Liver (tissue), 9 donors: ENCODE data around the gene ACSS1. TPM values are rescaled to one million over a fixed set of nuclear protein-coding genes. Genes with fewer than 3 reads are reported as not detected.

Experiments
- DNase-seq: peaks from one replicate; pipeline ENCODE4 v3.0.0-alpha.2; 2017; ENCODE audit warnings: low spot score
- H3K27ac ChIP-seq, 2 donors: one replicate each; pipeline ENCODE4 v1.7.0; 2013; ENCODE audit warnings: inconsistent platforms in 2 of 2, low read length in 2 of 2, control low read depth in 1 of 2, low read depth in 1 of 2, mild to moderate bottlenecking in 1 of 2
- H3K27me3 ChIP-seq, 4 donors: one replicate each; pipeline versions ENCODE4 v1.6.1 to v1.7.0; 2013; ENCODE audit warnings: low read length in 3 of 4, inconsistent platforms in 1 of 4, mild to moderate bottlenecking in 1 of 4, moderate library complexity in 1 of 4; ENCODE audit not compliant: control insufficient read depth in 4 of 4, insufficient read depth in 4 of 4
- H3K36me3 ChIP-seq, 4 donors: one replicate each; pipeline versions ENCODE4 v1.6.1 to v1.7.0; 2013; ENCODE audit warnings: low read length in 3 of 4, mild to moderate bottlenecking in 3 of 4, low read depth in 1 of 4, moderate library complexity in 1 of 4; ENCODE audit not compliant: control insufficient read depth in 4 of 4, insufficient read depth in 3 of 4
- H3K4me1 ChIP-seq, 4 donors: one replicate each; pipeline versions ENCODE4 v1.6.1 to v1.7.0; 2013; ENCODE audit warnings: low read length in 3 of 4, mild to moderate bottlenecking in 3 of 4, moderate library complexity in 1 of 4; ENCODE audit not compliant: control insufficient read depth in 4 of 4, insufficient read depth in 4 of 4
- H3K4me3 ChIP-seq, 3 donors: one replicate each; pipeline versions ENCODE4 v1.6.1 to v1.7.0; 2013; ENCODE audit warnings: low read length in 3 of 3, control low read depth in 1 of 3, low read depth in 1 of 3, mild to moderate bottlenecking in 1 of 3
- H3K9ac ChIP-seq, 2 donors: one replicate each; pipeline ENCODE4 v1.7.0; 2013; ENCODE audit warnings: low read length in 2 of 2, mild to moderate bottlenecking in 2 of 2, moderate library complexity in 2 of 2, control low read depth in 1 of 2, low read depth in 1 of 2
- H3K9me3 ChIP-seq, 4 donors: one replicate each; pipeline versions ENCODE4 v1.6.1 to v1.7.0; 2013; ENCODE audit warnings: low read length in 3 of 4; ENCODE audit not compliant: control insufficient read depth in 4 of 4
- FOXA2 ChIP-seq: IDR thresholded peaks from 2 replicates; pipeline ENCODE4 v1.6.1; 2016; ENCODE audit warnings: antibody characterized with exemption
- GABPA ChIP-seq, 2 donors: IDR thresholded peaks in 1 of 2; conservative IDR thresholded peaks in 1 of 2; 2 replicates each; pipeline ENCODE4 v1.6.1; 2016; ENCODE audit warnings: antibody characterized with exemption in 2 of 2, mild to moderate bottlenecking in 1 of 2, moderate library complexity in 1 of 2
- HNF4A ChIP-seq, 2 donors: conservative IDR thresholded peaks; 2 replicates each; pipeline ENCODE4 v1.6.1; 2016; ENCODE audit warnings: antibody characterized with exemption in 2 of 2, mild to moderate bottlenecking in 2 of 2
- HNF4G ChIP-seq: IDR thresholded peaks from 2 replicates; pipeline ENCODE4 v1.6.1; 2016; ENCODE audit warnings: antibody characterized with exemption
- JUND ChIP-seq, 2 donors: IDR thresholded peaks; 2 replicates each; pipeline ENCODE4 v1.6.1; 2016; ENCODE audit warnings: antibody characterized with exemption in 2 of 2
- RXRA ChIP-seq, 2 donors: IDR thresholded peaks; 2 replicates each; pipeline ENCODE4 v1.6.1; 2017 to 2018; ENCODE audit warnings: antibody characterized with exemption in 2 of 2, mild to moderate bottlenecking in 1 of 2
- SP1 ChIP-seq: IDR thresholded peaks from 2 replicates; pipeline ENCODE4 v1.6.1; 2018; ENCODE audit warnings: antibody characterized with exemption, mild to moderate bottlenecking
- TAF1 ChIP-seq: conservative IDR thresholded peaks from 2 replicates; pipeline ENCODE4 v1.6.1; 2016; ENCODE audit warnings: antibody characterized with exemption, mild to moderate bottlenecking
- YY1 ChIP-seq: IDR thresholded peaks from 2 replicates; pipeline ENCODE4 v1.6.1; 2016; ENCODE audit warnings: antibody characterized with exemption, mild to moderate bottlenecking
- WGBS: extraction: QIAGEN DNeasy Blood & Tissue Kit; methylation state at CpG from one replicate; pipeline ENCODE4 v1.1.7; 2013; 5-methylcytosine and 5-hydroxymethylcytosine counted together
- polyA plus RNA-seq, 2 donors: library from polyadenylated mRNA; stranded (reverse) in 1 of 2; unstranded in 1 of 2; fragments of 200-250 nt in 1 of 2; fragments of >200 nt in 1 of 2; fragmentation: Nextera tagmentation in 1 of 2; extraction: Ambion mirVana in 1 of 2; gene quantifications; one replicate each; pipeline versions ENCODE4 v1.2.1 to v1.2.3, GENCODE V29; 2013 to 2015
- total RNA-seq, 2 donors: library from RNA; depleted of rRNA; stranded (reverse); fragments of >200 nt; gene quantifications; one replicate each; pipeline ENCODE4 v1.2.3, GENCODE V29; 2014
- TF ChIP-seq, protein P1 (sequence below): IDR thresholded peaks from 2 replicates; pipeline ENCODE4 v1.6.1; 2016; ENCODE audit warnings: antibody characterized with exemption
- TF ChIP-seq, protein P2 (sequence below): IDR thresholded peaks from 2 replicates; pipeline ENCODE4 v1.6.1; 2016; ENCODE audit warnings: antibody characterized with exemption
- TF ChIP-seq, protein P3 (sequence below): fragments of 150-350 bp; IDR thresholded peaks from 2 replicates; pipeline ENCODE4 v1.5.1; 2017; ENCODE audit warnings: improper control_type of control experiment, low read depth, low read length; ENCODE audit not compliant: missing input control
- donor health status: healthy.
- donor health status: healthy.
- donor health status: healthy.
- donor health status: healthy.
- donor health status: healthy.

ACSS1 gene
- total and polyA plus RNA-seq, 4 donors = 5.3 to 87.5 (median 22.1) TPM

DNA sequence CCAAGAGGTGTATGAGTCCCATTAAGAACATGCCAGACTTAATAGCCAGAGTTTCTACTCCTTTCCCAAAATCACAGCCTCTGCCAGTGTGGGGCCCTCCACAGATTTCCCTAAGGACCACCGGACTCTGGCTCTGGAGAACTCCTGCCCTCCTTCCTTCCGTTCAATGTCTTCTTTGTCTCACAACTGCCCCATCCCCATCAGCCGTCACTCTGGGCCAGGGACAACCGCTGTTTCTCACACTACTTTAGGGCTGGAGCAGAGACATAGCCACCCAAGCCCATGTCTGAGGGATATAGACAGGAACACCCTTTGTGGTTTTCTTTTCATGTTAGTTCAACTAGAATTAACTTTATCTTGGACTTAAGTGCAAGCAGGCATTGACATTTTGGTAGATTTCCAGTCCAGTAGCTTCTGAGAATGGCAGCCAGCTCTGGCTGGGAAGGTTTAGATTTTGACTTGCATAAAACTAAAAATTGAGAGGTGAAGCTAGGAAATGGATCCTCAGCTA is 6.7 kb upstream of the ACSS1 start:
- Histone ChIP-seq H3K4me1 (peaks cover 0 to 22% (median 17%) of the 10 kb centered on the region in 4 donors), H3K4me3 (no peak overlapping the region), H3K27me3 (no peaks in the 10 kb centered on the region), H3K9ac (no peak overlapping the region), H3K9me3 (peaks cover 0 to 2% (median 0%) of the 10 kb centered on the region in 4 donors), H3K36me3 (no peaks in the 10 kb centered on the region), H3K27ac (no peak overlapping the region)
- no peak for DNase-seq
- TF ChIP-seq GABPA (IDR thresholded peaks at IDR 0.05 in 1 of 2, conservative IDR thresholded peaks at IDR 0.05 in 1 of 2) = no peak
- no peak for TF ChIP-seq HNF4G
- TF ChIP-seq, protein P1, sequence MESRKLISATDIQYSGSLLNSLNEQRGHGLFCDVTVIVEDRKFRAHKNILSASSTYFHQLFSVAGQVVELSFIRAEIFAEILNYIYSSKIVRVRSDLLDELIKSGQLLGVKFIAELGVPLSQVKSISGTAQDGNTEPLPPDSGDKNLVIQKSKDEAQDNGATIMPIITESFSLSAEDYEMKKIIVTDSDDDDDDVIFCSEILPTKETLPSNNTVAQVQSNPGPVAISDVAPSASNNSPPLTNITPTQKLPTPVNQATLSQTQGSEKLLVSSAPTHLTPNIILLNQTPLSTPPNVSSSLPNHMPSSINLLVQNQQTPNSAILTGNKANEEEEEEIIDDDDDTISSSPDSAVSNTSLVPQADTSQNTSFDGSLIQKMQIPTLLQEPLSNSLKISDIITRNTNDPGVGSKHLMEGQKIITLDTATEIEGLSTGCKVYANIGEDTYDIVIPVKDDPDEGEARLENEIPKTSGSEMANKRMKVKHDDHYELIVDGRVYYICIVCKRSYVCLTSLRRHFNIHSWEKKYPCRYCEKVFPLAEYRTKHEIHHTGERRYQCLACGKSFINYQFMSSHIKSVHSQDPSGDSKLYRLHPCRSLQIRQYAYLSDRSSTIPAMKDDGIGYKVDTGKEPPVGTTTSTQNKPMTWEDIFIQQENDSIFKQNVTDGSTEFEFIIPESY = no peak
- TF ChIP-seq, protein P2, sequence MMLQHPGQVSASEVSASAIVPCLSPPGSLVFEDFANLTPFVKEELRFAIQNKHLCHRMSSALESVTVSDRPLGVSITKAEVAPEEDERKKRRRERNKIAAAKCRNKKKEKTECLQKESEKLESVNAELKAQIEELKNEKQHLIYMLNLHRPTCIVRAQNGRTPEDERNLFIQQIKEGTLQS = no peak
- no peak for TF ChIP-seq RXRA (IDR thresholded peaks at IDR 0.05)
- TF ChIP-seq SP1 = no peak
- no peak for TF ChIP-seq FOXA2
- no peak for TF ChIP-seq YY1
- TF ChIP-seq TAF1 = no peak
- TF ChIP-seq, protein P3, sequence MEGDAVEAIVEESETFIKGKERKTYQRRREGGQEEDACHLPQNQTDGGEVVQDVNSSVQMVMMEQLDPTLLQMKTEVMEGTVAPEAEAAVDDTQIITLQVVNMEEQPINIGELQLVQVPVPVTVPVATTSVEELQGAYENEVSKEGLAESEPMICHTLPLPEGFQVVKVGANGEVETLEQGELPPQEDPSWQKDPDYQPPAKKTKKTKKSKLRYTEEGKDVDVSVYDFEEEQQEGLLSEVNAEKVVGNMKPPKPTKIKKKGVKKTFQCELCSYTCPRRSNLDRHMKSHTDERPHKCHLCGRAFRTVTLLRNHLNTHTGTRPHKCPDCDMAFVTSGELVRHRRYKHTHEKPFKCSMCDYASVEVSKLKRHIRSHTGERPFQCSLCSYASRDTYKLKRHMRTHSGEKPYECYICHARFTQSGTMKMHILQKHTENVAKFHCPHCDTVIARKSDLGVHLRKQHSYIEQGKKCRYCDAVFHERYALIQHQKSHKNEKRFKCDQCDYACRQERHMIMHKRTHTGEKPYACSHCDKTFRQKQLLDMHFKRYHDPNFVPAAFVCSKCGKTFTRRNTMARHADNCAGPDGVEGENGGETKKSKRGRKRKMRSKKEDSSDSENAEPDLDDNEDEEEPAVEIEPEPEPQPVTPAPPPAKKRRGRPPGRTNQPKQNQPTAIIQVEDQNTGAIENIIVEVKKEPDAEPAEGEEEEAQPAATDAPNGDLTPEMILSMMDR = no peak
- 95% methylated on average over 4 of the region's 4 CpGs for WGBS

DNA sequence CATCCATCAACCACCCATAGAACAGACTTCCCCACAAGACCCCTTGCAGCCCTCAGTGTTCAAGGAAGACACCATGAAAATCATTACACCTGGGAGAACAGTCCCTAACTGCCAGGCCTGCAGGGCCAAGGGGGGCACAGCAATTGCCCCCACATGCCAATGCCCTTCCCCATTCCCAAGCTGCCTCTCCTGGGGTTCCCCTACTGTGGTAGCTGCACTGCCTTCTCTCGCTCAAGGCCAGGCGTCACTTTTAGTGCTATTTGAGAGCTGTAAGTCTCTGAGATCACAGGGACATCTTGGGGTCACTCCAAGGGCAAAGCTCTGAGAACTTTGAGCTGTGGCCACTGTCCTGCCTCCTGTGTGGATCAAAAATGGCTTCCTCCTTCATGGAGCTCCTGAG is 6.0 kb upstream of the ACSS1 start:
- DNase-seq = no peak
- no peaks in the 10 kb centered on the region for H3K36me3 ChIP-seq
- TF ChIP-seq, protein P1 = no peak
- TF ChIP-seq JUND (IDR thresholded peaks at IDR 0.05) = no peak
- no peak for TF ChIP-seq HNF4A (conservative IDR thresholded peaks at IDR 0.05)
- no peak overlapping the region for H3K27ac ChIP-seq
- H3K27me3 ChIP-seq = no peaks in the 10 kb centered on the region
- H3K9ac ChIP-seq = no peak overlapping the region
- no peaks in the 10 kb centered on the region for H3K9me3 ChIP-seq
- 96% methylated on average over 2 of the region's 2 CpGs for WGBS
- H3K4me1 ChIP-seq = peaks cover 0 to 22% (median 17%) of the 10 kb centered on the region in 4 donors
- H3K4me3 ChIP-seq = no peak overlapping the region
